ENCODE data around the gene GKAP1. TPM values are rescaled to one million over a fixed set of nuclear protein-coding genes. Genes with fewer than 3 reads are reported as not detected.

Gene GKAP1
- total and polyA plus RNA-seq, 2 experiments from 2014 or later = 4.0 to 16.7 TPM

DNA sequence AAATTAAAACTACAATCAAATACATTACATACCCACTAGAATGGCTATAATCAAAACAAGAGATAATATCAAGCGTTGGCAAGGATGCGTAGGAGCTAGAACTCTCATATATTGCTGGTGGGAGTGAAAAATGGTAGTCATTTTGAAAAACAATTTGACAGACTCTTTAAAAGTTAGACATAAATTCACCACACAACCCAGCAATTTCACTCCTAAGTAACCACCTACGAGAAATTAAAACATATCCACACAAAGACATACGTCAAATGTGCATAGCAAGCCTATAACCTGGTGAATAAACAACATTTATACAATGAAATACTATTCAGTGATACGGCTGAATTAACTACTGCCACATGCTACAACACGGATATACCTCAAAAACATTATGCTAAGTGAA, 44.7 kb downstream of the GKAP1 start (continued):
- TF ChIP-seq, protein P1, sequence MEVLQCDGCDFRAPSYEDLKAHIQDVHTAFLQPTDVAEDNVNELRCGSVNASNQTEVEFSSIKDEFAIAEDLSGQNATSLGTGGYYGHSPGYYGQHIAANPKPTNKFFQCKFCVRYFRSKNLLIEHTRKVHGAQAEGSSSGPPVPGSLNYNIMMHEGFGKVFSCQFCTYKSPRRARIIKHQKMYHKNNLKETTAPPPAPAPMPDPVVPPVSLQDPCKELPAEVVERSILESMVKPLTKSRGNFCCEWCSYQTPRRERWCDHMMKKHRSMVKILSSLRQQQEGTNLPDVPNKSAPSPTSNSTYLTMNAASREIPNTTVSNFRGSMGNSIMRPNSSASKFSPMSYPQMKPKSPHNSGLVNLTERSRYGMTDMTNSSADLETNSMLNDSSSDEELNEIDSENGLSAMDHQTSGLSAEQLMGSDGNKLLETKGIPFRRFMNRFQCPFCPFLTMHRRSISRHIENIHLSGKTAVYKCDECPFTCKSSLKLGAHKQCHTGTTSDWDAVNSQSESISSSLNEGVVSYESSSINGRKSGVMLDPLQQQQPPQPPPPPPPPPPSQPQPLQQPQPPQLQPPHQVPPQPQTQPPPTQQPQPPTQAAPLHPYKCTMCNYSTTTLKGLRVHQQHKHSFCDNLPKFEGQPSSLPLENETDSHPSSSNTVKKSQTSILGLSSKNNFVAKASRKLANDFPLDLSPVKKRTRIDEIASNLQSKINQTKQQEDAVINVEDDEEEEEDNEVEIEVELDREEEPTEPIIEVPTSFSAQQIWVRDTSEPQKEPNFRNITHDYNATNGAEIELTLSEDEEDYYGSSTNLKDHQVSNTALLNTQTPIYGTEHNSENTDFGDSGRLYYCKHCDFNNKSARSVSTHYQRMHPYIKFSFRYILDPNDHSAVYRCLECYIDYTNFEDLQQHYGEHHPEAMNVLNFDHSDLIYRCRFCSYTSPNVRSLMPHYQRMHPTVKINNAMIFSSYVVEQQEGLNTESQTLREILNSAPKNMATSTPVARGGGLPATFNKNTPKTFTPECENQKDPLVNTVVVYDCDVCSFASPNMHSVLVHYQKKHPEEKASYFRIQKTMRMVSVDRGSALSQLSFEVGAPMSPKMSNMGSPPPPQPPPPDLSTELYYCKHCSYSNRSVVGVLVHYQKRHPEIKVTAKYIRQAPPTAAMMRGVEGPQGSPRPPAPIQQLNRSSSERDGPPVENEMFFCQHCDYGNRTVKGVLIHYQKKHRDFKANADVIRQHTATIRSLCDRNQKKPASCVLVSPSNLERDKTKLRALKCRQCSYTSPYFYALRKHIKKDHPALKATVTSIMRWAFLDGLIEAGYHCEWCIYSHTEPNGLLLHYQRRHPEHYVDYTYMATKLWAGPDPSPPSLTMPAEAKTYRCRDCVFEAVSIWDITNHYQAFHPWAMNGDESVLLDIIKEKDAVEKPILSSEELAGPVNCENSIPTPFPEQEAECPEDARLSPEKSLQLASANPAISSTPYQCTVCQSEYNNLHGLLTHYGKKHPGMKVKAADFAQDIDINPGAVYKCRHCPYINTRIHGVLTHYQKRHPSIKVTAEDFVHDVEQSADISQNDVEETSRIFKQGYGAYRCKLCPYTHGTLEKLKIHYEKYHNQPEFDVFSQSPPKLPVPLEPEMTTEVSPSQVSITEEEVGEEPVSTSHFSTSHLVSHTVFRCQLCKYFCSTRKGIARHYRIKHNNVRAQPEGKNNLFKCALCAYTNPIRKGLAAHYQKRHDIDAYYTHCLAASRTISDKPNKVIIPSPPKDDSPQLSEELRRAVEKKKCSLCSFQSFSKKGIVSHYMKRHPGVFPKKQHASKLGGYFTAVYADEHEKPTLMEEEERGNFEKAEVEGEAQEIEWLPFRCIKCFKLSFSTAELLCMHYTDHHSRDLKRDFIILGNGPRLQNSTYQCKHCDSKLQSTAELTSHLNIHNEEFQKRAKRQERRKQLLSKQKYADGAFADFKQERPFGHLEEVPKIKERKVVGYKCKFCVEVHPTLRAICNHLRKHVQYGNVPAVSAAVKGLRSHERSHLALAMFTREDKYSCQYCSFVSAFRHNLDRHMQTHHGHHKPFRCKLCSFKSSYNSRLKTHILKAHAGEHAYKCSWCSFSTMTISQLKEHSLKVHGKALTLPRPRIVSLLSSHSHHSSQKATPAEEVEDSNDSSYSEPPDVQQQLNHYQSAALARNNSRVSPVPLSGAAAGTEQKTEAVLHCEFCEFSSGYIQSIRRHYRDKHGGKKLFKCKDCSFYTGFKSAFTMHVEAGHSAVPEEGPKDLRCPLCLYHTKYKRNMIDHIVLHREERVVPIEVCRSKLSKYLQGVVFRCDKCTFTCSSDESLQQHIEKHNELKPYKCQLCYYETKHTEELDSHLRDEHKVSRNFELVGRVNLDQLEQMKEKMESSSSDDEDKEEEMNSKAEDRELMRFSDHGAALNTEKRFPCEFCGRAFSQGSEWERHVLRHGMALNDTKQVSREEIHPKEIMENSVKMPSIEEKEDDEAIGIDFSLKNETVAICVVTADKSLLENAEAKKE (CRISPR knock-in tag; IDR thresholded peaks at IDR 0.05) = no peak
- TF ChIP-seq EZH2phosphoT487 (IDR thresholded peaks at IDR 0.05; ENCODE audit: unreplicated experiment) (no peak), ZNF114 (CRISPR knock-in tag; IDR thresholded peaks at IDR 0.05) (no peak)

DNA sequence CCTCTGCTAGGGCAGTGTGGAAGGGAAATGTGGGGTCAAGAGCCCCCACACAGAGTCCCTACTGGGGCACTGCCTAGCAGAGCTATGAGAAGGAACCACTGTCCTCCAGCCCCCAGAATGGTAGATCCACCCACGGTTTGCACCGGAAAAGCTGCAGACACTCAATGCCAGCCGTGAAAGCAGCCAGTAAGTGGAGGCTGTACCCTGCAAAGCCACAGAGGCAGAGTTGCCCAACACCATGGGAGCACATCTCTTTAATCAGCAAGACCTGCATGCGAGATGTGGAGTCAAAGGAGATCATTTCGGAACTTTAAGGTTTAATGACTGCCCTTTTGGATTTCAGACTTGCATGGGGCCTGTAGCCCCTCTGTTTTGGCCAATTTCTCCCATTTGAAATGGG, 52.2 kb downstream of the GKAP1 start:
- no peaks in the 10 kb centered on the region for H3F3A ChIP-seq (replicated peaks; ENCODE audit: low read depth)
- Mint-ChIP-seq H3K4me3 (no peak overlapping the region), H3K27me3 (ENCODE audit: insufficient read depth, low read depth, poor library complexity) (peaks cover under 1% of the 10 kb centered on the region), H3K9me3 (peaks cover 3% of the 10 kb centered on the region; the same call in 1 of the 3 replicates), H3K27ac (no peak overlapping the region), H3K4me1 (no peaks in the 10 kb centered on the region), H3K36me3 (ENCODE audit: low read depth) (no peaks in the 10 kb centered on the region)
- ATAC-seq = no peak
- no peaks in the 10 kb centered on the region for H3K27me3 ChIP-seq (ENCODE audit: insufficient read depth)
- no peaks in the 10 kb centered on the region for H3K79me2 ChIP-seq (replicated peaks; ENCODE audit: insufficient read depth)
- H2AFZ ChIP-seq = no peak overlapping the region
- H4K20me1 ChIP-seq (replicated peaks; ENCODE audit: insufficient read depth) = no peaks in the 10 kb centered on the region
- H3K4me3 ChIP-seq = no peak overlapping the region
- H3K4me1 ChIP-seq (ENCODE audit: insufficient read depth) = no peaks in the 10 kb centered on the region
- no peaks in the 10 kb centered on the region for H3K36me3 ChIP-seq (ENCODE audit: insufficient read depth)
- 0 out of 2 replicates have a peak, but pooled peaks cover 3% of the 10 kb centered on the region for H3K9me2 ChIP-seq (ENCODE audit: insufficient read depth)
- no peak overlapping the region for H3K4me2 ChIP-seq
- no peak overlapping the region for H3K27ac ChIP-seq (ENCODE audit: low read depth)
- DNase-seq (ENCODE audit: low spot score) = no peak
- TF ChIP-seq ZNF114 (CRISPR knock-in tag; IDR thresholded peaks at IDR 0.05) = no peak
- TF ChIP-seq, protein P2, sequence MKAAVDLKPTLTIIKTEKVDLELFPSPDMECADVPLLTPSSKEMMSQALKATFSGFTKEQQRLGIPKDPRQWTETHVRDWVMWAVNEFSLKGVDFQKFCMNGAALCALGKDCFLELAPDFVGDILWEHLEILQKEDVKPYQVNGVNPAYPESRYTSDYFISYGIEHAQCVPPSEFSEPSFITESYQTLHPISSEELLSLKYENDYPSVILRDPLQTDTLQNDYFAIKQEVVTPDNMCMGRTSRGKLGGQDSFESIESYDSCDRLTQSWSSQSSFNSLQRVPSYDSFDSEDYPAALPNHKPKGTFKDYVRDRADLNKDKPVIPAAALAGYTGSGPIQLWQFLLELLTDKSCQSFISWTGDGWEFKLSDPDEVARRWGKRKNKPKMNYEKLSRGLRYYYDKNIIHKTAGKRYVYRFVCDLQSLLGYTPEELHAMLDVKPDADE (IDR thresholded peaks at IDR 0.05) = no peak
- no peak for TF ChIP-seq STAT1 (IDR thresholded peaks at IDR 0.05; ENCODE audit: unreplicated experiment)
- TF ChIP-seq, protein P3, sequence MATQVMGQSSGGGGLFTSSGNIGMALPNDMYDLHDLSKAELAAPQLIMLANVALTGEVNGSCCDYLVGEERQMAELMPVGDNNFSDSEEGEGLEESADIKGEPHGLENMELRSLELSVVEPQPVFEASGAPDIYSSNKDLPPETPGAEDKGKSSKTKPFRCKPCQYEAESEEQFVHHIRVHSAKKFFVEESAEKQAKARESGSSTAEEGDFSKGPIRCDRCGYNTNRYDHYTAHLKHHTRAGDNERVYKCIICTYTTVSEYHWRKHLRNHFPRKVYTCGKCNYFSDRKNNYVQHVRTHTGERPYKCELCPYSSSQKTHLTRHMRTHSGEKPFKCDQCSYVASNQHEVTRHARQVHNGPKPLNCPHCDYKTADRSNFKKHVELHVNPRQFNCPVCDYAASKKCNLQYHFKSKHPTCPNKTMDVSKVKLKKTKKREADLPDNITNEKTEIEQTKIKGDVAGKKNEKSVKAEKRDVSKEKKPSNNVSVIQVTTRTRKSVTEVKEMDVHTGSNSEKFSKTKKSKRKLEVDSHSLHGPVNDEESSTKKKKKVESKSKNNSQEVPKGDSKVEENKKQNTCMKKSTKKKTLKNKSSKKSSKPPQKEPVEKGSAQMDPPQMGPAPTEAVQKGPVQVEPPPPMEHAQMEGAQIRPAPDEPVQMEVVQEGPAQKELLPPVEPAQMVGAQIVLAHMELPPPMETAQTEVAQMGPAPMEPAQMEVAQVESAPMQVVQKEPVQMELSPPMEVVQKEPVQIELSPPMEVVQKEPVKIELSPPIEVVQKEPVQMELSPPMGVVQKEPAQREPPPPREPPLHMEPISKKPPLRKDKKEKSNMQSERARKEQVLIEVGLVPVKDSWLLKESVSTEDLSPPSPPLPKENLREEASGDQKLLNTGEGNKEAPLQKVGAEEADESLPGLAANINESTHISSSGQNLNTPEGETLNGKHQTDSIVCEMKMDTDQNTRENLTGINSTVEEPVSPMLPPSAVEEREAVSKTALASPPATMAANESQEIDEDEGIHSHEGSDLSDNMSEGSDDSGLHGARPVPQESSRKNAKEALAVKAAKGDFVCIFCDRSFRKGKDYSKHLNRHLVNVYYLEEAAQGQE (IDR thresholded peaks at IDR 0.05; ENCODE audit: unreplicated experiment) = no peak
